GM12878 (cell line): ENCODE data around the gene ZBTB16.

Source experiments
- EZH2 ChIP-seq: IDR thresholded peaks from 2 replicates; pipeline ENCODE4 v1.6.1; 2012; ENCODE audit warnings: low read depth, mild to moderate bottlenecking, control low read depth, inconsistent platforms, low read length, borderline replicate concordance; ENCODE audit not compliant: control insufficient read depth
- HDGF ChIP-seq: fragments of 450-650 bp; IDR thresholded peaks from 2 replicates; pipeline ENCODE4 v1.6.1; 2016; ENCODE audit warnings: antibody characterized with exemption
- RAD21 ChIP-seq: IDR thresholded peaks from 2 replicates; pipeline ENCODE4 v1.6.1; 2011; ENCODE audit warnings: mild to moderate bottlenecking, low read depth, low read length, moderate library complexity; ENCODE audit not compliant: insufficient read depth
- RCOR1 ChIP-seq: conservative IDR thresholded peaks from 2 replicates; pipeline ENCODE4 v1.6.1; 2012; ENCODE audit warnings: low read depth, low read length, improper control_type of control experiment
- STAT3 ChIP-seq: IDR thresholded peaks from 2 replicates; pipeline ENCODE4 v1.6.1; 2011; ENCODE audit warnings: low read depth, low read length, improper control_type of control experiment
- ZSCAN29 ChIP-seq: fragments of 450-650 bp; IDR thresholded peaks from 2 replicates; pipeline ENCODE4 v1.6.1; 2017; ENCODE audit warnings: mild to moderate bottlenecking, moderate library complexity
- TF ChIP-seq, protein P1 (sequence below), 3 experiments: IDR thresholded peaks in 2 of 3; conservative IDR thresholded peaks in 1 of 3; 2 replicates each; pipeline ENCODE4 v1.5.1; 2011; ENCODE audit warnings: low read depth in 3 of 3, low read length in 3 of 3, mild to moderate bottlenecking in 3 of 3, control low read depth in 2 of 3, moderate library complexity in 2 of 3, inconsistent platforms in 1 of 3, mixed read lengths in 1 of 3; ENCODE audit not compliant: control insufficient read depth in 2 of 3, insufficient read depth in 1 of 3; ENCODE audit errors: extremely low read depth in 1 of 3

DNA sequence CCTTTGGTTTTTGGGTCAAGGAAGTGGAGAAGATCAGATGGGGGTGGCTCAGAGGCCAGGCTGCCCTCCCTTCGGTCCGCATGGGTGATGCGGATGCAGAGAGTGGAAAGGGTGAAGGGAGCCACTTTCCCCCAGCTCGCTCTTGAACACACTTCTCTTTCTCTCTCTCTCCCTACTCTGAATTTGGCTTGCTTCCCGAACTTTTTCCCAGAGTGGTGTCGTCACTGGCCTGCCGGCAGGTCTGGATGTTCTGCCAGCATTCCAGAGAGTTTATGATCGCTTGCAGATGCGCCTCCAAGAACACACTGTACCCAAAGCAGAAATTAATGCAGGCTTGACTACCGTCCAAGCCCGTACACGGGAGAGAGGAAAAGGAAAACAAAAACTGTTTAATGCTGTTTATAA, 103.2 kb downstream of the ZBTB16 start:
- TF ChIP-seq EZH2, result no peak
- TF ChIP-seq, protein P1, sequence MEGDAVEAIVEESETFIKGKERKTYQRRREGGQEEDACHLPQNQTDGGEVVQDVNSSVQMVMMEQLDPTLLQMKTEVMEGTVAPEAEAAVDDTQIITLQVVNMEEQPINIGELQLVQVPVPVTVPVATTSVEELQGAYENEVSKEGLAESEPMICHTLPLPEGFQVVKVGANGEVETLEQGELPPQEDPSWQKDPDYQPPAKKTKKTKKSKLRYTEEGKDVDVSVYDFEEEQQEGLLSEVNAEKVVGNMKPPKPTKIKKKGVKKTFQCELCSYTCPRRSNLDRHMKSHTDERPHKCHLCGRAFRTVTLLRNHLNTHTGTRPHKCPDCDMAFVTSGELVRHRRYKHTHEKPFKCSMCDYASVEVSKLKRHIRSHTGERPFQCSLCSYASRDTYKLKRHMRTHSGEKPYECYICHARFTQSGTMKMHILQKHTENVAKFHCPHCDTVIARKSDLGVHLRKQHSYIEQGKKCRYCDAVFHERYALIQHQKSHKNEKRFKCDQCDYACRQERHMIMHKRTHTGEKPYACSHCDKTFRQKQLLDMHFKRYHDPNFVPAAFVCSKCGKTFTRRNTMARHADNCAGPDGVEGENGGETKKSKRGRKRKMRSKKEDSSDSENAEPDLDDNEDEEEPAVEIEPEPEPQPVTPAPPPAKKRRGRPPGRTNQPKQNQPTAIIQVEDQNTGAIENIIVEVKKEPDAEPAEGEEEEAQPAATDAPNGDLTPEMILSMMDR (IDR thresholded peaks at IDR 0.05 in 2 of 3, conservative IDR thresholded peaks at IDR 0.05 in 1 of 3; ENCODE audit: control insufficient read depth in 2 of 3, extremely low read depth in 1 of 3, insufficient read depth in 1 of 3, low read depth in 3 of 3, low read length in 3 of 3), result no peak
- TF ChIP-seq RCOR1, result no peak
- TF ChIP-seq RAD21, result no peak
- TF ChIP-seq ZSCAN29, result no peak
- TF ChIP-seq HDGF, result no peak
- no peak for TF ChIP-seq STAT3
